Right lobe of liver (tissue), 6 donors: ENCODE measurements around the gene EDA. TPM values are rescaled to one million over a fixed set of nuclear protein-coding genes. Genes with fewer than 3 reads are reported as not detected.

Source experiments
- ATAC-seq, 4 donors: fragments of 200-7000 bp; cut with Tn5 transposase; one replicate each; pipeline ENCODE4 v1.9.1; 2020; ENCODE audit warnings: mild to moderate bottlenecking in 4 of 4, moderate library complexity in 4 of 4
- DNase-seq, 3 donors: peaks; one replicate each; pipeline ENCODE4 v3.0.0-alpha.2; 2020
- H3K27ac ChIP-seq, 3 donors: fragments of 200-600 bp; one replicate each; pipeline ENCODE4 v1.8.0; 2022
- H3K27me3 ChIP-seq, 2 donors: fragments of 200-600 bp; one replicate each; pipeline ENCODE4 v1.8.0; 2022
- H3K36me3 ChIP-seq, 4 donors: fragments of 200-600 bp; sonication (generic) in 1 of 4; one replicate each; pipeline versions ENCODE4 v1.5.1 to v1.8.0; 2017 to 2022; ENCODE audit warnings: control low read depth in 1 of 4
- H3K4me1 ChIP-seq, 4 donors: fragments of 200-600 bp; sonication (generic) in 1 of 4; one replicate each; pipeline versions ENCODE4 v1.5.1 to v1.8.0; 2017 to 2022; ENCODE audit warnings: control low read depth in 1 of 4
- H3K4me3 ChIP-seq, 3 donors: fragments of 200-600 bp; one replicate each; pipeline ENCODE4 v1.8.0; 2022
- H3K9me3 ChIP-seq, 4 donors: fragments of 200-600 bp; sonication (generic) in 1 of 4; one replicate each; pipeline versions ENCODE4 v1.5.1 to v1.8.0; 2017 to 2022; ENCODE audit warnings: control low read depth in 1 of 4
- POLR2A ChIP-seq: fragments of 450-650 bp; IDR thresholded peaks from one replicate; pipeline ENCODE4 v1.6.1; 2017; ENCODE audit warnings: antibody characterized with exemption, mild to moderate bottlenecking
- WGBS: methylation state at CpG from one replicate; pipeline ENCODE4 v1.1.6; 2018; ENCODE audit warnings: low coverage, low lambda C conversion rate; ENCODE audit not compliant: insufficient coverage; ENCODE audit errors: missing lambda C conversion rate; 5-methylcytosine and 5-hydroxymethylcytosine counted together
- intact Hi-C, 2 donors: fragments of 100-400 bp; cut with DNase I; formaldehyde crosslinking; loops; one replicate each; pipeline versions ENCODE4 v1.11.2 to v1.14.1; 2022
- total RNA-seq, 6 experiments: library from RNA; depleted of rRNA in 2 of 6; stranded (reverse); fragments of >200 nt in 2 of 6; fragmentation: NEBNext Ultra II Directional in 3 of 6; extraction: Animal tissue kit (Norgen Biotek cat#: 25700) in 3 of 6; gene quantifications; one replicate each; pipeline versions ENCODE4 v1.1.0 to v1.2.4, GENCODE V29; 2016 to 2023
- TF ChIP-seq, protein P1 (sequence below), 4 donors: fragments of 200-600 bp in 3 of 4; fragments of 450-650 bp in 1 of 4; IDR thresholded peaks; one replicate each; pipeline versions ENCODE4 v1.5.1 to v1.8.0; 2016 to 2022; ENCODE audit warnings: antibody characterized with exemption in 4 of 4, mild to moderate bottlenecking in 2 of 4
- donor health status: DM: no; HTN: yes; CAD: no.
- donor health status: DM: no; HTN: no; CAD: no.
- donor health status: DM: no; HTN: no; CAD: no.
- donor health status: DM: no; HTN: yes; CAD: no.
- donor health status: DM: no; HTN: yes; CAD: no.

The EDA gene
- total RNA-seq, 6 experiments from 2014 or later = 1.7 to 2.7 (median 2.1) TPM

DNA sequence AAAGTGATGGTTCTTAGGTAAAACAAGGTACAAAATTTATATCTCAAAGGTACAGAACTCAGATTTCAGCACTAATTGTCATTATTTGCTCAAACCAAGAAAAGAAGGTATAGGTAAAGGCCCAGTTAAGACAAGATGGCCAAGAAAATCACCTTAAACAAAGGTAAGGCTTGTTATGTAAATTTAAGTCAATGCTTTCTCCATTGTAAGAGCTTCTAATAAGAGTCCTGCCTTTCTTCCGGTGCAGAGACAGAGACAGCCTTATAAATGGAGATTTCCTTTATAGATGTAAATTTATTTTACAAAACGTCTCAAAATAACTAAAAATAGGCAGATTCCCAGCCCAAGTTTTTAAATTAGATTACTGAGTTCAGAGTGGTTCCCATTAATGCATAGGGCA is 89.9 kb downstream of the EDA start:
- TF ChIP-seq, protein P1, sequence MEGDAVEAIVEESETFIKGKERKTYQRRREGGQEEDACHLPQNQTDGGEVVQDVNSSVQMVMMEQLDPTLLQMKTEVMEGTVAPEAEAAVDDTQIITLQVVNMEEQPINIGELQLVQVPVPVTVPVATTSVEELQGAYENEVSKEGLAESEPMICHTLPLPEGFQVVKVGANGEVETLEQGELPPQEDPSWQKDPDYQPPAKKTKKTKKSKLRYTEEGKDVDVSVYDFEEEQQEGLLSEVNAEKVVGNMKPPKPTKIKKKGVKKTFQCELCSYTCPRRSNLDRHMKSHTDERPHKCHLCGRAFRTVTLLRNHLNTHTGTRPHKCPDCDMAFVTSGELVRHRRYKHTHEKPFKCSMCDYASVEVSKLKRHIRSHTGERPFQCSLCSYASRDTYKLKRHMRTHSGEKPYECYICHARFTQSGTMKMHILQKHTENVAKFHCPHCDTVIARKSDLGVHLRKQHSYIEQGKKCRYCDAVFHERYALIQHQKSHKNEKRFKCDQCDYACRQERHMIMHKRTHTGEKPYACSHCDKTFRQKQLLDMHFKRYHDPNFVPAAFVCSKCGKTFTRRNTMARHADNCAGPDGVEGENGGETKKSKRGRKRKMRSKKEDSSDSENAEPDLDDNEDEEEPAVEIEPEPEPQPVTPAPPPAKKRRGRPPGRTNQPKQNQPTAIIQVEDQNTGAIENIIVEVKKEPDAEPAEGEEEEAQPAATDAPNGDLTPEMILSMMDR (IDR thresholded peaks at IDR 0.05) = no peak
- no peak for TF ChIP-seq POLR2A
- Histone ChIP-seq H3K27ac (no peak overlapping the region), H3K4me3 (no peak overlapping the region), H3K27me3 (no peaks in the 10 kb centered on the region), H3K4me1 (no peaks in the 10 kb centered on the region), H3K9me3 (no peaks in the 10 kb centered on the region), H3K36me3 (no peaks in the 10 kb centered on the region)
- intact Hi-C loops = loop anchor here in 1 of 2 donors (10.0 kb wide), 1 partner anchor 61 kb away; no protein-coding TSS in a partner anchor
- no peak for ATAC-seq
- DNase-seq = no peak
- 52% methylated on average over 2 of the region's 2 CpGs for WGBS

DNA sequence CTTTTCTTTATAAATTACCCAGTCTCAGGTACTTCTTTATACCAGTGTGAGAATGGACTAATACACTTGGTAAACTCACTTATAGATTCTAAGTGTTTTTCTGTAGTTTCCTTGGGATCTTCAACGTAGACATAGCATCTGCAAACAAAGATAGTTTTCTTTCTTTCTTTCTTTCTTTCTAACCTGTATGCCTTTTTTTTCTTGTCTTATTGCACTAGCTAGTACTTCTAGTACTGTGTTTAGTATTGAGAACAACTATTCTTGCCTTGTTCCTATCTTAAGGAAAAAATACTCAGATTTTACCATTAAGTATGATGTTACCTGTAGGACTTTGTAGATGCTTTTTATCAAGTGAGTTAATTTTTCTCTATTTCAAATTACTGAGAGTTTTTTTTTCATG is 102.2 kb downstream of the EDA start:
- Histone ChIP-seq H3K4me1 (no peaks in the 10 kb centered on the region), H3K9me3 (peaks cover 0 to 6% (median 0%) of the 10 kb centered on the region in 4 donors), H3K4me3 (no peak overlapping the region), H3K27ac (no peak overlapping the region), H3K36me3 (no peaks in the 10 kb centered on the region), H3K27me3 (no peaks in the 10 kb centered on the region)
- ATAC-seq = no peak
- intact Hi-C loops = no loop called here
- no peak for DNase-seq
- WGBS = 71% methylated on average over 1 of the region's 1 CpG
- TF ChIP-seq, protein P1 (IDR thresholded peaks at IDR 0.05) = no peak
- no peak for TF ChIP-seq POLR2A

DNA sequence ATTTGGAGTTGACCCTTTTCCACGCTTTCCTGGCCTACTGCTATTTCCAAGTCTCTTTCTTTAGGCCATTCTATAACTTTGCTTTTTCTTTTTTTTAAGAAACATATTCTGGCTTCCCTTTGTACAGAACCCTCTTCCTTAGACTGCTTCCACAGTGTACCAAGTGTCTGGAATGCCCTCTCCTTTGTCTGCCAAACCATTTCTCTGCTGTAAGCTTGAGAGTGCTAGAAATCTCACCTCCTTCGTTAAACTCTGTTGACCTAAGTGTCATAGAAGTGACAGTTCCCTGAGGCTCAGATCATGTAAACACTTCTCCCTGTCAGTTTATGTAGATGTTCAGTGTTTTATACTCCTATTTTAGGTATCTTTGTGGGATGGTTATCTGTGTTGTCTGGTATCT is 108.4 kb downstream of the EDA start:
- H3K36me3 ChIP-seq = no peaks in the 10 kb centered on the region
- WGBS = 55% methylated on average over 2 of the region's 2 CpGs
- ATAC-seq (no peak), DNase-seq (no peak)
- H3K4me1 ChIP-seq = no peaks in the 10 kb centered on the region
- no peaks in the 10 kb centered on the region for H3K27me3 ChIP-seq
- no peaks in the 10 kb centered on the region for H3K9me3 ChIP-seq
- intact Hi-C loops = no loop called here
- H3K27ac ChIP-seq = no peak overlapping the region
- H3K4me3 ChIP-seq = no peak overlapping the region
- TF ChIP-seq, protein P1 (IDR thresholded peaks at IDR 0.05) = no peak
- no peak for TF ChIP-seq POLR2A

DNA sequence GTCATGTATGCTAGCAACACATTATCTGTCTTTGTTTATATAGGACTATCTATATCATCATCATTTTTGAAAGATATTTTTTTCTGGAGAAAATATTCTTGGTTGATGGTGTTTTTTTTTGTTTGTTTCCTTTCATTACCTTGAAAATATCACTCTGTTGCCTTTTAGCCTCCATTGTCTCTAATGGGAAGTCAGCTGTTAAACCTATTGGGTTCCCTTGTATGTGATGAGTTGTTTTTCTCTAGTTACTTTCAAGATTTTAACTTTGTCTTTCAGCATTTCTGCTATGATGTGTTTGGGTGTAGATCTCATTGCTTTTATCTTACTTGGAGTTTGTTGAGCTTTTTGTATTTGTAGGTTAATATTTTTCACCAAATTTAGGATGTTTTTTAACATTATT is 124.4 kb downstream of the EDA start:
- H3K36me3 ChIP-seq = no peaks in the 10 kb centered on the region
- H3K4me1 ChIP-seq = no peaks in the 10 kb centered on the region
- intact Hi-C loops = no loop called here
- ATAC-seq = no peak
- no peak for DNase-seq
- no peaks in the 10 kb centered on the region for H3K27me3 ChIP-seq
- no peak overlapping the region for H3K27ac ChIP-seq
- no peak overlapping the region for H3K4me3 ChIP-seq
- TF ChIP-seq POLR2A = no peak
- TF ChIP-seq, protein P1 (IDR thresholded peaks at IDR 0.05) = no peak
- peaks cover 0 to 6% (median 3%) of the 10 kb centered on the region in 4 donors for H3K9me3 ChIP-seq

DNA sequence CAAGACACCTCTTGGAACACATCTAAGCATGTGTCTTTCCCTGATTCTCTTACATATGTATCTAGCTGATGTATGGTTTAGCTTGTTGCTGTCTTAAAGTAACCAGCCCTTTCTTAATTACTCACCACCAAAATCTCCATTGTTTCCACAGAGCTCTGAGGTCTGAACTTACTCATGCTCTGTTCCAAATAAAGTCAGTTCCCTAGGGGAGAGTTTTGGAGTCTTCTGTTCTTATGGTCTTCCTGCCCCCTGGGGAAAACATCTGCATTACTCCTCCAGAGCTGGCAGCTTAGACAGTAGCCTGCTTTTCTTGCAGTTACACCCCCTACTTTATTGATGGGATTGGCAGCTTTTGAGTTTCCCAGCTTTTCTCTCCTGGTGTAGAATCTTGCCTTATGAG is 125.8 kb downstream of the EDA start:
- DNase-seq (no peak), ATAC-seq (no peak)
- no peak overlapping the region for H3K4me3 ChIP-seq
- no peak overlapping the region for H3K27ac ChIP-seq
- peaks cover 0 to 6% (median 3%) of the 10 kb centered on the region in 4 donors for H3K9me3 ChIP-seq
- TF ChIP-seq POLR2A = no peak
- TF ChIP-seq, protein P1 (IDR thresholded peaks at IDR 0.05) = no peak
- no peaks in the 10 kb centered on the region for H3K4me1 ChIP-seq
- intact Hi-C loops = no loop called here
- no peaks in the 10 kb centered on the region for H3K27me3 ChIP-seq
- no peaks in the 10 kb centered on the region for H3K36me3 ChIP-seq
